GM04503 (cell line): Measurements from ENCODE around the gene ZBED3.

Experiments used
- DNase-seq: peaks from one replicate; pipeline ENCODE4 v3.0.0-alpha.2; 2012; ENCODE audit warnings: low read depth

Gene ZBED3

DNA sequence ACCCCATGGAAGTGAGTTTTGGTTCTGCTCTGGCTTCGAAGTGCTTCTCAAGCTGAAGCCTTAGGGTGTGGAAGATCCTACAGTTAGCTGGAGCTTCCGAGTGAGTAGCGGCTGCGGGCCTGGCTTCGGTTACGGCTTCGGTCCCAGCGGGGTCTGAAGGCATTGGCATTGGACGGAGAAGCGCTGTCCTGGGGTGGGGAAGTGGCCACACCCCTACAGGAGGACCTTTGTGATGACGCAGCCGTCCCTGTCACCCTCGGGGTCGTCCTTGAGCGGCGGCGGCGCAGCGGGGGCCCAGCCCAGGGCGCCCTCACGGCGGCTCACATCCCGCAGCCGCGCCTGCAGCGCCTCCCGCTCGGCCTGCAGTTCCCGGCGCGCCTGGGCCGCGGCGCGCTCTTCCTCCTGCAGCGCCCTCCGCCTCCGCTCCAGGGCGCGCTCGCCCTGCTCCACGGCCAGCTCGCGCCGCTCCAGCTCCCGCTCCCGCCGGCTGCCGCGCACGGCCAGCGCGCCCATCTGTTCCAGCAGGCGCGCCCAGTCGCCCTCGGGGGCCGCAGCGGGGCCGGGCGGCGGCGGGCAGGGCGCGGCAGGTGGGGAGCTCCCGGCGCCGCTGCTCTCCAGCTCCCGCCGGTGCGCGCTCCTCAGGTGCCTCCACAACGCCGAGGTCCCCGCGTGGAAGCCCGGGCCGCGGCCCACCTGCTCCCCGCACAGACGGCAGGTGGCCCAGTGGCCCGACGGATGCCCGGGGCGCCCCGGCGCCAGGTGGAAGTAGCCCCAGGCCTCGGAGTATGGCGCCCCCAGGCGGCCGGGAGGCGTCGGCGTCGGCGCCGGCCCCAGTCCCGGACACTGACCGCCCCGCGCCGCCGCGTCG, 9.9 kb downstream of the ZBED3 start:
- DNase-seq, result no peak

DNA sequence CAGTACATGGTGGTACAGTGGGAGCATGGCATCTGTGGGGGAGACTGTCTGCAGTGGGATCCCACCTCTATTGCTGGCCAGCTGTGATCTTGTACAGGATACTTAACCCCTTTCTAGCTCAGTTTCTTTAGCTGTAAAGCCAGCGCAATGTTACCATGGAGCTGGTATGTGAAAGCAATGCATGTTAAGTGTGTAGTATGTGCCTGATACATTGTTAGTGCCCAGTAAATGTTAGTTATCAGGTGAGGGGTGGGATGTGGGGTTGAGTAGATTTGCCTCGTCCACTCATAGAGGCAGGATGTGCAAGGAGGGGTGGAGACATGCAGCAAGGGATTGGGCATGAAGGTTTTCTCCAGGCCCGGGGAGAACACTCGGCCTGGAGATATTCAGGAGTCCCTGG, 12.3 kb downstream of the ZBED3 start:
- no peak for DNase-seq

DNA sequence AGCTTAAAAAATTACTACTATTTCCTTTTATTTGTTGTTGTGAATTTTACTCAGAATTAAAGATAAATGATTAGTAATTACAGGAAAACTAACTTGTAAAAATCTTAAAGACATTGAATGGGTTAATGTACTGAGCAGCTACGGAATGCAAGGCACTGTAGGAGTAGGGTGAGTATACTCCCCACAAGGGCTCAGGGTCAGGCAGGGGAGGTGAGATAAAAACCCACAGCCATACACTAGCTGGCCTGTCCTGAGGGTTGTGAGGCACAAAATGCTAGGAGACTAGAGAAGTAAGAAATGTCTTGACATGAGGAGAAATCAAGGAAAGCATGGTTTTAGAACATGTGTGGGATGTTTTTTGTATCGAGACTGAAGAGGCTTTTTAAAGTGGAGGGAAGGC, 13.4 kb downstream of the ZBED3 start:
- no peak for DNase-seq

DNA sequence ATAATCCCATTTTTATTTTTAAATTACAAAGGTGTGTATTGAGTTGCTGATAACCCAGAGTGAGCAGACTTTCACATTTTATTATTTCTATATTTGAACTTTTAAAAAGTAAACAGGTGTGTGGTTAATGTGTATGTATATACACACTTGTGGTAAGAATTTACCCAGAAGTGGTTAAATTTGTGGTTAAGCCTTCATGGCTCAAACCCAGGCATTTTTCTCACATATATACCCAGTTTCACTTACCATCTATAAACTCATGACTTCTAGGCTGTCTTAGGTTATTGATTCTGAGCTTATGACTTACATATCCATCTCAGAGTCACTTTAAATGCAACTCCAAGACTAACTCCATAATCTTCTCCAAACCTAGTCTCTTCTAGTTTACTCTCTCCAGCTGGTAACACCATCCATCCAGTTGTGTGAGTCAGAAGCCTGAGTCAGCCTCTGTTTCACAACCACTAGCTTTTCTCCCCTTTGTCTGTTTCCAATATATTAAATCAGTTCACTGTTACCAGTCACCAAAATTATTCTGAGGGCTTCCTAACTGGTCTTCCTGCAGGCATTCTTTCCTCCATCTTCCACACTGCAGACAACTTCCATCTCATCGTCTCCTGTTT, 20.2 kb downstream of the ZBED3 start:
- DNase-seq, result peak; percentile 50

DNA sequence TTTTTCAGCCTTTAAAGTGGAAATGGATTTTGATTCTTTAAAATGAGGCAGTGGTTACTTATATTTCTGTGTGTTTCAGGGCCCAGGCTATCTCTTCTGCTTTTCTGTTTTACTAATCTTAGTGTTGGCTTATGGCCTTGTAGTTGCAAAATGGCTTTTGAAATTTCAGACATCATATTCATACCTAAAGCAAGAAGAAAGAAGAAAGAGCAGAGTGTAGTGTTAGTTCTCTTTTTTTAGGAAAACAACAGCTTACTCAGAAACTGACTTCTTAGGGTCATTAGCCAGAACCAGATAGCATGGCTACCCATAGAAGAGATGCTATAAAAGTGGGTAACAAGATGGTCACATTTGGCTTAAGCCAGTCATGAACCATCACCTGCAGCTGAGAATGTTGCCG, 20.9 kb downstream of the ZBED3 start:
- no peak for DNase-seq

DNA sequence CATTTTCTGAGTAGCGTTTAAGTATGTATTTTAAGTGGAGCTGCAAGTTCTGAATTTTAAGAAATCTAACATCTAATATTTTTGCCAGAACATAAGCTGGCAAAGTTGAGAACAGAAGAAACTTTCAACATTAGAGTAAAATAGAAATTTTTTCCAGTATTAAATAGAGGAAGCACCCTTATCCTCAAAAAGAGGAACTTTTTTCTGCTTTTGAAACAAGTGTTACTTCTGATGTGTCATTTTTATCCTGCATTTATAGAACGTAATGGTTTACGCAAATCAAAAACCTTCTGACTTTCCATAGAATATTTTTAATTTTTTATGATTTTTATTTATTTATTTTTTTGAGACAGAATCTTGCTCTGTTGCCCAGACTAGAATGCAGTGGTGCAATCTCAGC, 21.8 kb downstream of the ZBED3 start:
- DNase-seq, result no peak

DNA sequence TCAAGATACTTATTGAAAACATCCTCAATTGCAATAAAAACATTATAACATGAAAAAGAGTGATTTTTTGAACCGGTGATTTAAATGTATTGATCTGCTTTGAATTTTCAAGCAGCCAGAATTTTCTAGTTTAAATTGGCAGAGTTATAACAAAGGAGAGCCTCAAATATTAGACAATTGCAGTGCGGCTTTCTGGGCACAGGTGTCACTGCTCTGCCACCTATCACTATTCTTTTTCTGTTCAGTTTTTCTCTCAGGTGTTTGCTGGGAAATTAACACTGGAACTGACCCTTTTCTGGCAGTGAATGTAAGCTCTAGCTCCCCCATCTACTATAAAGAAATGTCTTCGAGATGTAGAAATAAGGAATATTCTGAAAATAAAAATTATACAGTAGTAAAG, 23.0 kb downstream of the ZBED3 start:
- no peak for DNase-seq

DNA sequence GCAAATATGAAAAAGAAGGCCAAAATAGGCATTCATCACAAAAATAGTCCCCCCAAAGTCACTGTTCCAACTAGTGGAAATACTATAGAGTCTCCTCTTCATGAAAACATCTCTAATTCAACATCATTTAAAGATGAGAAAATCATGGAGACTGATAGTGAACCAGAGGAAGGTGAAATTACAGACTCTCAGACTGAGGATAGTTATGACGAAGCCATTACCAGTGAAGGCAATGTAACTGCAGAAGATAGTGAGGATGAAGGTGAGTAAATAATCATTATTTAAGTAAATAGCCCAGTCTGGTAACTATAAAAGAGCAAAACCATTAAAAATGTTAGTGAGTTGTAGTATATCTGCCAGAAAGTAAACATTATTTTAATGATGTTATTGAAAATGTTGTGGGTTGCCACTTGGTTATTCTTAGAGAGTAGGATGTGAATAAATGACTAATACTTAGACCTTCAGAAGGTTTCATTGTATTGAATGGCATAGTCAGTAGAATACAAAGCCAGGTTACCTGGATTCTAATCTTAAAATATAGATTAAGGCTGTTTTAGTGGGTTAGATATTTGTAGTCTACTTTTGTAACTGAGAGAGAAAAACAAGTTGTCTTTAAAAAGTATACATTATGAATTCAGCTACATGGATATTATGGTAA, 40.5 kb downstream of the ZBED3 start:
- no peak for DNase-seq

DNA sequence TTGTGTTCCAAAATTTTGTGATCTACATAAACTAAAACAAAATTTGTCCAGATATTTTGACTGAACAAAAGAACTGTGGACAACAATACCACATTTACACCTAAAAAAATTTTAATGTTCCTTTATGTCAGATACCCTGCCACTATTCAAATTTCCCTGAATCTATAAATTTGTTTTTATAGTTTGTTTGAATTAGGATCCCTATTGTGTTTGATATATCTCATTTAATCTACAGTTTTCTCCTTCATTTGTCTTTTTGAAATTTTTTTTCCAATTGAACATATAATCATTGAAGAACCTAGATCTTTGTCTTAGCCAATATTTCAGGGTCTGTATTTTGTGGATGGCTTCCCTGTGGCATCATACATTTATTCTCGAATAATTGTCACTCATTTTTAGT, 51.1 kb downstream of the ZBED3 start:
- no peak for DNase-seq

DNA sequence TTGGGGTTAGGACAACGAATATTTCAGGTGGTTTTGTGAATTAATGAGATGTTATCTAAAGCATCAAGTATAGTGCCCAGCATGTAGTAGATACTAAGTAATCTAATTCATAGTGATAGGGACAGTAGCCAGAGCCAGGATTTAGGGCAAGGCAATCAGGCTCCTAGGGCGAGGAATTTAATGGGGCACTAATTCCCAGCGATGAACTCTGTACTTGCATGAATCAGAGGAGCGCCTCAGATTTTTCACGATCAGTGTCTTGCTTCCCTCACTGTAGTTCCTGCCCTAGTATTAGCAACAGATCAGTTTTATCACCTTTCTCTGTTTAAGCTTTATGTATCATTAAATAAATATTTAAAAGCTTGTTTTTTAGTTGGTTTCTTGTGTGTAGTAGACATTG, 53.7 kb downstream of the ZBED3 start:
- no peak for DNase-seq

DNA sequence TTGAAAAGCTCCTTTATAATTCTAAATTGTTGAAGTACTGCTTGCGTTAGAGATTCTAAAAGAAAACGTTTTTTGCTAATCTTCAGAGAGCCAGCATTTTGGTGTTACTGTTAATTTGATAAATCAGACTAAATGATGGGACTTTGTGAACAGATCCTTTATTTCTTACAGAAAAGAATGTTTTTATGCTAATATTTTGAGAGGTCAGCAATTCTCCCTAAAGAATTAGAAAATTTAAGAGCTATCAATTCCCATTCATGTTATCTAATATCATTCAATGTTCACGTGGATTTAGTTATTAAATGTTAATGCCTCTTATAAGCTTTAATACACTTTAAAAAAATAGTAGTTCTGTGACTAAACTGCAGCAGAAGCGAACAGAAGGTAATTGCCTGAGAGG, 54.5 kb downstream of the ZBED3 start:
- no peak for DNase-seq

DNA sequence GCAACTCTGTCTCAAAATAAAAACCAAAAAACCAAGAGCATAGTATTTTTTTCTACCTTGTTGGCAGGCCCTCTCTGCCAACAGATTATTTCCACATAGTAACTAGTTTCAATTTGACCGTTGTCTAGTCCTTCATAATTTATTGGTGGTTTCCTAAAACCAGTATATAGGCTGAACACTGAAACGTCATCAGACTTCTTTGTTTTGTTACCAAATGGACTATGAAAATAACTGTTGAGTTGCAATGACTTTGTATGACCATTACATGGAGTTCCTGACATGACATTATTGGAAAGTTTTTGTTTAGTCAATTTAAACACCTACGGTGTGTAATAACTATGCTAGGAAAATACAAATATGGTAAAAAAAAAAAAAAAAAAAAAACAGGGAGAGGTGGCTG, 55.2 kb downstream of the ZBED3 start:
- DNase-seq, result no peak

DNA sequence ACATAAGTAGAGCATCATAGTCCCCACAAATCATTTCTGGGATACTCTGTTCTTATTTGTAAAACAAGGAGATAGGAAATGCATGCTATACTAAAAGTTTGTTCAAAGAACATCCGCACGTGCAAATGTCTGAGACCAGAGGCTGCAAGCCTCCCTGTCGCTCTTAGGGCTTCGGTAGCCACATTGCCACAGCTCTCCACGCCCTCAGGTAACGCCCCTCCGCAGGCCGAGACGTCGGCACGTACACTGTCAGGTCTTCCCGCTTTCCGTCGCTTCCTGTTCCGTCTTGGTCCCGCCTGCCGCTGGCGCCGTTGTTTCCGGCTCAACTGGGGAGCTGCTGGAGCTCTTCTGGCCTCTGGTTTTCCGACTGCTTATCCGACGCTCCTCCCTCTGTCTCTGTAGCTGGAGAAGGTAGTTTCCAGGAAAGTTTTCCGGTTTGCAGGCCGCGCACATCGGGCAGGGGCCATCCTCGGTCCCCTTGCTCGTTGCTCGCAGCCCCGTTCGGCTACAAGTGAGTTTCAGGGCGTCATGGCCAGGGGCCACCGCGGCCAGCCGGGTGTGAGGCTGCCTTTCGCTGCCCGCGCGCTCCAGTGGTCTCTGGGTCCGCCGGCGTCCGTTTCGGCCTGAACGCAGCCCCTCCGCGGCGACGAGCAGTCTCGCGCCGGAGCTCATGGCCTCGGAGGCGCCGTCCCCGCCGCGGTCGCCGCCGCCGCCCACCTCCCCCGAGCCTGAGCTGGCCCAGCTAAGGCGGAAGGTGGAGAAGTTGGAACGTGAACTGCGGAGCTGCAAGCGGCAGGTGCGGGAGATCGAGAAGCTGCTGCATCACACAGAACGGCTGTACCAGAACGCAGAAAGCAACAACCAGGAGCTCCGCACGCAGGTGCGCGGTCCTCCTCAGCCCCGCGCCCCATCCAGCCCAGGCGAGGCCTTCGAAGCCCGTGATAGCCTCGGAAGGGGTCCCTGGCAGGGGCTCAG, 56.7 kb downstream of the ZBED3 start, which contains the start of gene AGGF1:
AGGF1 (plus strand) TSS at position 308 of the 975 bp plus-strand sequence; CDS start at position 671, 363 bp downstream.
- peak; percentile 67 for DNase-seq

DNA sequence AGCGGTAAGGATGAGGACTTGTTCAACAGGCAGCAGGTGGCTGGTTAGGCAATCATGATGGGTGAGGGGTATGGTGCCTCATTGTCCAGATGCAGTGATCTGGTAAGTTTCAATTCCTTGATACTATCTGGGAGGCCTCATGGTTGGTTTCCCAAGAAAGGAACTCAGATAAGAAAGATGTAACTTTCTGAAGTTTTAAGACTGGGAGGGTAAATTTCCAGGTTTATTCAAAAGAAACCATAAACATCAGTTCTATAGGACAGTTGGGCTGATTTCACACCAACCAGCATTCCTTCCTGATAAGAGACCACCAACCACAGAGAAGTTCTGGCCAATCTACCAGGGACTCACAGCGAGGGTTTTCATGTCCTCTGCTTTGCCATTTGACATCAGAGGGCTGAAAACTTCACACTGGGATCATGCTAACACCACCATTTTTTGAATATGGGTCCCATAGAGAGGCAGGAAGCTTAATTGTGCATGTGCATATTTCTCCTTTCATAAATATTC, 57.7 kb downstream of the ZBED3 start:
- DNase-seq, result no peak

DNA sequence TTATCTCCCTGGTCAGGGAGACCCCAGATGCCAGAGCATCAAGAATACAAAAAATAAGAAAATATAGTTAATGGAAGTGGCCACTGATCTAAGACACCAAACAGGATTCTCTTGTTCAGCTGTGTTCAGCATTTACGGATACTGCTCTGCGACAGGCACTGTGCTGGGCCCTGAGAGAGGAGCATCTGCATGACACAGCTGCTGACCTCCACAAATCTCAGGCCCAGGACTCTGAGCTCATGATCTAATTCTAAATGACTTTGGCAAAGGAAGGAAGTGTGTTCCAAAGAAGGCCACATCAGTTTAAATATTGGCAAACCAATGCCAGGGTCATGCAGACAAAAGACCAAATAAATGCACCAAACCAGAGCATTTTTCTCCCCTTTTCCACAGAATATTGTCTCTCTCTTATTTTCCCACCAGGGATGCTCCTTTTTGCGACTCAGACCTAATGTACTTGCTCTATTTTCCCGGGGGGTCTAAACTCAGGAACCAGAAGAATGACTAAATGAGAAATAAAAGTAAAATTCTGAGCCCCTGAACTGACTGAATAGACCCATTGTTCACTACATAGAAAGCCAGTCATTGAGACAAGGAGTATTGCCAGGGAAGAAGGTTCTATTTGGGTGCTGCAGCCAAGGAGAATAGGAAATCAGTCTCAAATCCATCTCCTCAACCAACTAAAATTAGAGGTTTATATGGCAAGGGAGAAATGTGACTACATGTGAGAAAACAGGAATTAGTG, 58.3 kb downstream of the ZBED3 start:
- DNase-seq, result no peak

DNA sequence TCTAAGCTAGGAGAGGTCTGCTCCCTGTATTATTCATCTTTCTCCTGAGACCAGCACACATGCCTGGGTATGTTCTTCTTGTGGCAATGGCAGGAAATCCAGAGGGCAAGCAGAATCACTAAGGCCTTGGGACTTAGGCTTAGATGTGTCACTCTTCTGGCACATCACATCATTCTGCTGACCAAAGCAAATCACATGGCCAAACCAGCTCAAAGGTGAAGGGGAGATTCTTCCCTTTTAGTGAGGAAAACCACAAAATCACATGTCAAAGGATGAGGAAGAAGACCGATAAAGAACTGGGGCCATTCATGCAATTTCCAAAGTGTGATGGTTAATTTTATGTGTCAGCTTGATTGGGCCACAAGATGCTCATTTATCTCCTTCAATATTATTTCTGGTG, 62.6 kb downstream of the ZBED3 start:
- no peak for DNase-seq

DNA sequence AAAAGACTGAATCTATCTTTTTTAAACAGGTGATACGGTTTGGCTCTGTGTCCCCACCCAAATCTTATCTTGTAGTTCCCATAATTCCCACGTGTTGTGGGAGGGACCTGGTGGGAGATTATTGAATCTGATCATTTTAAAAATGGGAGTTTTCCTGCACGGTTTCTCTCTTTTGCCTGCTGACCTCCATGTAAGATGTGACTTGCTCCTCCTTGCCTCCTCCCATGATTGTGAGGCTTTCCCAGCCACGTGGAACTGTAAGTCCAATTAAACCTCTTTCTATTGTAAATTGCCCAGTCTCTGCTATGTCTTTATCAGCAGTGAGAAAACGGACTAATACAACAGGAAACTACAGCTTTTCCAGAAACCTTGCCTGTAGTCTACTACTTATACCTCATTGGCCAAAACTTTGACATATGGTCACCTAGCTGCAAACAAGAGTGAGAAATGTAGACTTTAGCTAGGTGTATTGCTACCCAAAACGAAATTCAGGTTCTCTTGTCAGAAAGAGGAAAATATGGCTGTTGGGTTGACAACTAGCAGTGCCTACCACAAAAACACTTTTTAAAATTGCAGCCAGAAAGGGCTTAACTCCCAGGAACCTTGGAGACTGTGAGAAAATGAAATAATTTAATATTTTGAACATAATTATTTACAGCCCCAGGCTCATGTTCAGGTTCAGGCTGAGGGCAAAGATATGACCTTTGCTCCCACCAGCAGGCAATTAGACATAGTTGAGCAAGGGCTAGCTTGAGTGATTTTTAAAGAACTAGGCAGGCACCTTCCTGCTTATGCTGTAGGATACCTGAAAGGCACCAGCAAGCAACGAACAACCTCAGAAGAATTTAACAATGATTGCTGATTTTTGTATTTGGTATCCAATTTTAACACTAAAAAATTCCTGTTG, 64.3 kb downstream of the ZBED3 start:
- no peak for DNase-seq
